Kasumi-1 (cell line): ENCODE data around the gene FKBP3.

Experiments
- DNase-seq, 2 experiments: peaks; one replicate each; lab custom pipeline; 2025; lab: John Stamatoyannopoulos, UW

The FKBP3 gene

DNA sequence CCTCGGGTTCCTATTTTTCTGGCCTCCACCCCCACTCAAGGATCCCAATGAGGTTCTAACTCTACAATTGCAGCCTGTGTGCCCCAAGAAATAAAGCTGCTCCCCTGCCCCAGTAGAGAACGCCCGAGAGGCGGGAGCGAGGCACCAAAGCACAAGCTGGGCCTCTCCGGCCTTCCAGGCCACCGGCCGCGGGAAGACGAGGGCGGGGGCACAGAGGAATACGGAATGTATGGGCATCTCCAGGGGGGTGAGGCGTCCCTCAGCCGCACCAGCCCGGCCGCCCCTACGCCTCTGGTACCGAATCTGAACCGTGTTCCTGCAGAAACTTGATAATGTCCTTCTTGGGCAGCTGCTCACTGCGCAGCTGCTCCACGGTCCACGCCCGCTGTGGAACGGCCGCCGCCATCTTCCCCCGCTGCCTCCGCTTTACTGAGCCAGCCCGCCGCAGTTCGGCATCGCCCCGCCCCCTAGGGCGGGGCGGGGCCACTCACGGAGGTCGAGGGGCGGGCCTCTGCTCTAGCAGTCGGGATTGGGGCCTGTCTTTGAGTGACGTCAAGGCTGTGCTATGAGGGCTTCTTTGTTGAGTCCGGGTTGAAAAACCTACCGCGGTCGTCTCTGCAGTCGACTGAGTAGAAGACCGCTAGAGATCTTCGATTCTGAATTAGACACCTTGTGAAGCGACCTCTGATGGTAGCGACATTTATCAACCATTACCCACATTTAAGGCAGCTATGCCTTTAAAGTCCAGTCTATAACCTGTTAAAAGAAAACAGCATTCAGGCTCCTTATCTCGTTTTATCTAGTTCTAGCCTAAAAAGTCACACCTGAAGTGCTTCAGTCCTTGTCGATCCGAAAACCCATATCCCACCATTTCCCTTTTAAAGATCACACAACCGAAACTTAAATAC lies at the start of gene FKBP3:
FKBP3 (minus strand) TSS at position 431 of the 908 bp plus-strand sequence; CDS start at position 406, 25 bp downstream.
- peak; percentile 97 to 99 for DNase-seq

DNA sequence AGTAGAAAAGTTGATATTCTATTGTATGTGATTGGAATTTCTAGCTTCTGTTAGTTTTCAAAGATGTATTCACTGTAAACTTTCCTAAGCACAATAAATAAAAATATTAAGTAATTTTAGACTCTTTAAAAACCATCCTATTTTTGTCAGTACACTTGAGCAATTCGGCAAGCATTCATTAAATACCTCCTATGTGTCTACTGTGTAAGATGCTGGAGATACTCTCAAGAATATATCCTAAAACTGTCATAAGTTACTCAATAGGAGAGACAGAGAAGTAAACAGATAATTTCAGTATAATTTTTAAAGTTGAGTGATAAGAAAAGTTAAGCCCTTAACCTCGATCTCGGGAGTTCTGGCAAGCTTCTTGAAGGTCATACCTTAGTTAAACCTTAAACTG lies 47.5 kb upstream of the FKBP3 start:
- DNase-seq: no peak

DNA sequence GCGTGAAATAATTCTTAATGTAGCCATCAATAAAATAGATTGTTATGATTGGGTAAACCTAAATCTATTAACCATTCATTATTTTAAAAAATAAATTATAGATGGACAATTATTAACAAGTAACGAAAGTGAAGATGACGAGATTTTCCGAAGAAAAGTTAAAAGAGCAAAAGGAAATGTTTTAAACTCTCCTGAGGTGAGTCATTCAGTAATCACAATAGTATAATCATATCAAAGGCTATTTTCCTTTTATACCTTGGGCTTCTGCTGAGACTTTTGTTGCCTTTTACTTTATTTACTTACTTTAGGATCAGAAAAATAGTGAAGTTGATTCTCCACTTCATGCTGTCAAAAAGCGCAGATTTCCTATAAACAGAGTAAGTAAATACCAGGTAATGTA lies 47.0 kb upstream of the FKBP3 start:
- DNase-seq: no peak

DNA sequence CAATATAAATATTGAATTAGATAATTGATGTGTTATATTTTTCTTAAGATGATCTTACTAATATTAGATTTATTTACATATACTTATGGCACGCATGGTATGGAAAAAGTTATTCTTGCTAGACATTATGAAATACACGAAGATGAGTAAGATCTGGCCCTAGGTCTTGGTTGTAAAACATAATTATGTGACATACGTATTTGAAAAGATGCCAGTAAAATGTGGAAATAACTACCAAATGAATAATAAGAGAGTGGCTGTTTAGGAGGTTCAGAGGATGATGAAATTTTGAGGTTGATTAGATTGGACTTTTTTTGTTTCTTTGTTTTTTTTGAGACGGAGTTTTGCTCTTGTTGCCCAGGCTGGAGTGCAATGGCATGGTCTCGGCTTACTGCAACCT lies 42.8 kb upstream of the FKBP3 start:
- no peak for DNase-seq

DNA sequence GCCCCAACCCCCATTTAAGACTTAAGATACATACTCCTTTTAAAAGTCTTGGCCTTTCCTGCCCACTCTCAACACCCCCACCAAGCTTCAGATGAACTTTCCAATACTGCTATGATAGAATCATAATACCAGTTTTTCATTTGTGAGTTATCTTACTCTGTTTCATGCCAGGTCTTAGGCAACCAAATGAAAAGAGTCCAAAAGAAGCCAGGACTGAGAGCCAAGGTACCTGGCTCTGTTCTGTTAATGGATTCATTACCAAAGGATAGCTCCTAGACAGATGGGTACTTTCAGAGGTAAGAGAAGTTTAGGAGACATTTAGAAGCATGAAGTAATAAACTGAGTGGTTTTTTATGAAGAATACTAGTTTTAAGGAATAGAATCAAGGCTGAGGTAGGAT lies 35.6 kb upstream of the FKBP3 start:
- no peak for DNase-seq

DNA sequence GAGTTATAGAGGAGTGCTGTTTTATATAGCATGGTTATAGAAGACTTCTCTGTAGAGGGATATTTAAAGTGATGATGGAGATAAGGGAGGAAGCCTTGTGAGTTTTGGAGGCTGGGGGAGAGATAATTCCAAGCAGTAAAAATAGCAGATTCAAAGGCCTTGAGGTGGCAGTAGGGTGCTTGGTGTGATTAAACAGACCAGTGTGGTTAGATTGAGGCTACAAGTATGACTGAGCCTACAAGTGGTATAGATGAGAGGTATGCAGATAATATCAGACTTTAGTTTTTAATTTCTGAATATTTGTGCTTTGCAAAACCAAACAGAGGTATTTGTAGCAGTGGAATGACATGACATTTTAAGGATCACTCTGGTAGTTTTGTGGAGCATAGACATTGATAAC lies 21.8 kb upstream of the FKBP3 start:
- peak in 1 of 2 experiments; percentile 34 for DNase-seq

DNA sequence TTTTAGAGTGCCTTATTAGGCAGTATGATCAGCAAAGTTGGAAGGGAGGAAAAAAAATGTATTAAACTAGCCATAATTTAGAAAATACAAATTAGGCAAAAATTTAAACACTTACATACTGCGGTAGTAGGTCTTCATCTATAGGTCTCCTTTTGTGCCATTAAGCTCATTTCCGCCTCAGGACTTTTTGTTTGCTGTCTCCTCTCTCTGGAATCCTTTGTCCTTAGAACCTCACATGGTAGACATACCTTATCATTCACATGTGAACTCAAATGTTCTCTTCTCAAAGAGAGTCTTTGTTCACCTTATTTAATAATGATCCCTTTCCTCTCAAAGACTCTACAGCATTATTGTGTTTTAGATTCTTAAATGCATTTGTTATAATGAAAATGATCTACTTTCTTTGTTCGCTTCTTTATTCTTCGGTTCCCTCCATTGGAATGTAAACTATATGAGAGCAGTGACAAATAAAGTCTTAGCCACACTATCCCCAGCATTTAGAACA lies 16.2 kb upstream of the FKBP3 start:
- DNase-seq: no peak

DNA sequence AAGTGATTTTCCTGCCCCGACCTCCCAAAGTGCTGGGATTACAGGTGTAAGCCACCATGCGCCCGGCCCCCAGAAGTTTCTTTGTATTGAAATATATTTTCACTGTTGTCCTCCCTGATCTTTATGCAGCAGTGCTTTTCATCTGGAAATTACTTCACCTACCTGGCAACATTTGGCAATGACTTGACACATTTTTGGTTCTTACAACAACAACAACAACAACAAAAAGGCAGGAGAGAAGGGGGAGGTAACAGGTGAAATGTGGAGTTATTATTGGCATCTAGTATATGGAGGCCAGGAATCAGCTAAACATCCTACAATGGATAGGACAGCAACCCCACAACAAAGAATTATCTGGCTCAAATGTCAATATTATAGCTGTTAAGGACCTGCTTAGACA lies 15.3 kb upstream of the FKBP3 start:
- DNase-seq: no peak

DNA sequence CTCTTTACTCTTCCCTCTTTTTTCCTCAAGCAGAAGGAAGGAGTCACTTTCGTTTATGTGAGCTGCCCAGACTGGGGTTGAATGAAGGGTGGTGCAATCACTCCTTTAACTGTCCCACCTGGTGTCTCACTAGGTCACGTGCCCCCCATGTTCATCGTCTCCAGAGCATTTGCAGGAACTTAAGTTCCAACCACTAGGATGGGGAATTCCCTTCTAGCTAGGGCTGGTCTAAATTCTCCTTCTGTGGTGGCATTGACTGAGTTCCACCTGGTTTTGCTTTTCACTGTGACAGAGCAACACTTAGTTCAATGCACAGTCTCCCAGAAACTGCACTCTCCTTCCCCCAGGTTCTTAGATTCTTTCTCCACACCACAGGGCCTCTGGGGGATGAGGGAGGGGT lies 10.9 kb upstream of the FKBP3 start:
- DNase-seq: no peak

DNA sequence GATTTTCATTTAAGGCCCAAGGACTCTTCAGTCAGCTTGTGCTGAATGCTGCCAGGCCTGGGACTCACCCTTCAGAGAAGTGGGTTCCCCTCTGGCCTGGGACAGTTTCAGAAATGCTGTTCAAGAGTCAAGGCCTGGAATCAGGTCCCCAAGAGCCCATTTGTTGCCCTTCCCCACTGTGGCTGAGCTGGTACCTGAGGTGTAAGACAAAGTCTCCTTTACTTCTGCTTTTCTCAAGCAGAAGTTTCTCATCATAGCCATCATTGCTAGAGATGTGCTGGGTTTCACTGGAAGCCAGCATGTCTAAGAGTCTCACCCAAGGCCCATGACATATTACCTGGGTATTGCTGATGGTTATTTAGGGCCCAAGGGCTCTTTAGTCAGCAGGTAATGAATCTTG lies 10.4 kb upstream of the FKBP3 start:
- DNase-seq: peak in 1 of 2 experiments; percentile 17

DNA sequence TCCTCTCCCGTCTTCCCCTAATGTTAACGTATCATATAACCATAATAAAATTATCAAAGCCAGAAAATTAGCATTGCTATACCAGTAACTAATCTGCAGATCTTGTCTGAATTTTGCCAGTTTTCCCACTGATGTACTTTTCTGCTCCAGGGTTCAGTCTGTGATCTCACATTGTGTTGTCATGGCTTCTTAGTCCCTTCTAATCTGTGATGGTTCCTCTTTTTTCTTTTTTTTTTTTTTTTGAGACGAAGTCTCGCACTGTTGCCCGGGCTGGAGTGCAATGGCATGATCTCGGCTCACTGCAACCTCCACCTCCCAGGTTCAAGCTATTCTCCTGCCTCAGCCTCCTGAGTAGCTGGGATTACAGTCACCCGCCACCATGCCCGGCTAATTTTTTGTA lies 7.8 kb upstream of the FKBP3 start:
- peak; percentile 24 to 30 for DNase-seq

DNA sequence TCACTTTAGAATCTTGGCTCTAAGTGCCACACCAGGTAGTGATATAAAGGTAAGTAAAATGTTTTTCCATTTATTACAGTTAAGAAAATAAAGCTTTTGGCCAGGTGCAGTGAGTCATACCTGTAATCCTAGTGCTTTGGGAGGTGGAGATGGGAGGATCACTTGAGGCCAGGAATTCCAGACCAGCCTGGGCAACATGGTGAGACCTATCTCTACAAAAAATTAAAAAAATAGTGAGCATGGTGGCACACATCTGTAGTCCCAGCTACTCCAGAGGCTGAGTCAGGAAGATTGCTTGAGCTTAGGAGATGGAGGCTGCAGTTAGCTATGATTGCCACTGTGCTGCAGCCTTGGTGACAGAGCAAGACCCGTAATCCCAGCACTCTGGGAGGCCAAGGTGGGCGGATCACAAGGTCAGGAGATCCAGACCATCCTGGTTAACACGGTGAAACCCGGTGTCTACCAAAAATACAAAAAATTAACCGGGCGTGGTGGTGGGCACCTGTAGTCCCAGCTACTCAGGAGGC lies 6.4 kb upstream of the FKBP3 start:
- DNase-seq: no peak

DNA sequence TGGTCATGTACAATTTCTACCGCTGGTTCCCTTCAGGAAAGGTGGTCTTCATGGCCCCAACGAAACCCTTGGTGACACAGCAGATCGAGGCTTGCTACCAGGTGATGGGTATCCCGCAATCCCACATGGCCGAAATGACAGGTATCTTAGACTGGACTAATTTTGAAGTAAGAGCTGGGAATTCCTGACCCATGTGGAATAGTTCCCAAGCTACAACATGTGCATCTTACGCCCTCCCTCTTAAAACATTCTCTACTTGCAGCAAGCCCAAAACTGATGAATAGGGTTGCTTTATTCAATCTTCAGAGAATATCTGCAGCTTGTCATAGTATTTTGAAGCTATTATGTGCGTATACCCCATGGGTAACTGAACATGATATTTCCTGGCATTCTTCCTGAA lies 2.1 kb upstream of the FKBP3 start:
- no peak for DNase-seq

DNA sequence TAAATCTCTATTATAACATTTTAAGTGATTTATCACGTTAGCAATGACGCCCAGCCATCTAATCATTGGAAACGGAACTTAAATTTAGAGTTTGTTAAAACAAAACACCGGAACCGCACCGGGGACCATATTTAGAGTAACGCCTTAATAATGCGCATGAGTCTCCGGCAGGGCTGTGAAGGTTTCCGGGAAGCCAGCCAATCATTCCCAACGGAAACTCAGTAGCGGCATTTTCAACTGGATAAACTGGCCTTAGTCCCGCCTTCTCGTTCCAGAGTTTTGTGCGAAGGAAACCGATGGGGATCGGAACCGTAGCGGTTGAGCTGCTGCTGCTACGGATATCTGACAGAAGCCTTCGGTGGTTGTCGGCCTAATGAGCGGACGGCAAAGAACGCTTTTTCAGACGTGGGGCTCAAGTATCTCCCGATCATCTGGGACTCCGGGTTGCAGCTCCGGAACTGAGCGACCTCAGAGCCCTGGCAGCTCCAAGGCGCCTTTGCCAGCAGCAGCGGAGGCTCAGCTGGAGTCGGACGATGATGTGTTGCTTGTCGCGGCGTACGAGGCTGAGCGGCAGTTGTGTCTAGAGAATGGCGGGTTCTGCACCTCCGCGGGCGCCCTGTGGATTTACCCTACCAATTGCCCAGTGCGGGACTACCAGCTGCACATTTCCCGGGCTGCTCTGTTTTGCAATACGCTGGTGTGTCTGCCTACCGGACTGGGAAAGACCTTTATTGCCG lies 1.5 kb upstream of the FKBP3 start, which contains the start of gene FANCM:
FANCM (plus strand) TSS at position 272 of the 737 bp plus-strand sequence; CDS start at position 374, 102 bp downstream.
- DNase-seq: peak; percentile 98

DNA sequence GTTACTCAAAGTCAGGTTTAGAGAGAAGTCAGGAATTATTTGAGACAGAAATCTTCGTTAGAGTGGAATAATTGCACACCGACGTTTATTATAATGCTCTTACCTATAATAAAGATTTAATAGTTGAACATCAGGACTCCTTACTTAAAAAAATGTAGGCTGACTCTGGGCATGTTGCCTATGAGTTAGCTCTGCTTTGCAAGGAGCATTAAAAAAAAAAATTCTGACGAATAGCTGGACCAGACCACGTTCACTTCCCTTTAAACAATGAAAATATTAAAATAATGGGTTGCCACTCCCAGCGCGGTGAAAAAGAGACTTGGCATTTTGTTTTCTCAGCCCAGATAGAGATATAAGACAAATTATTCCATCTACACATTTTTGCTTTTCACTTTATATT lies 875 bp upstream of the FKBP3 start:
- peak in 1 of 2 experiments; percentile 55 for DNase-seq

DNA sequence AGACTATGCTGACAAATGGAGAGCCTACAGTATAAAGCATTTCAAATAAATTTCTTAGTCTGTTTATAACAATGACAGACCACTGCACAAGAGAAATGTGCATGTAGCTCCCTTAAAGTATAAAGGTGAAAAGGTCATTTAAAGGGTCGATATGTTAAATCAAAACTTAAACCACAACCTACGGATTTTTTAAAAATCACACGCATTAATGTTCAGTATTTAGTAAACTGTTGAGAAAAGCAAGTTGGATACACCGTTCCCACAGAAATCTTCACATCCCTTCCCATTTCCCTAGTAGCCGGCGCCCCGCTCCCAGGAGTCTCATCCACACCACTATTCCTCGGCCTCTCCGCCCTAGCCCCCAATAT lies 614 bp downstream of the FKBP3 start:
- DNase-seq: peak in 1 of 2 experiments; percentile 51

DNA sequence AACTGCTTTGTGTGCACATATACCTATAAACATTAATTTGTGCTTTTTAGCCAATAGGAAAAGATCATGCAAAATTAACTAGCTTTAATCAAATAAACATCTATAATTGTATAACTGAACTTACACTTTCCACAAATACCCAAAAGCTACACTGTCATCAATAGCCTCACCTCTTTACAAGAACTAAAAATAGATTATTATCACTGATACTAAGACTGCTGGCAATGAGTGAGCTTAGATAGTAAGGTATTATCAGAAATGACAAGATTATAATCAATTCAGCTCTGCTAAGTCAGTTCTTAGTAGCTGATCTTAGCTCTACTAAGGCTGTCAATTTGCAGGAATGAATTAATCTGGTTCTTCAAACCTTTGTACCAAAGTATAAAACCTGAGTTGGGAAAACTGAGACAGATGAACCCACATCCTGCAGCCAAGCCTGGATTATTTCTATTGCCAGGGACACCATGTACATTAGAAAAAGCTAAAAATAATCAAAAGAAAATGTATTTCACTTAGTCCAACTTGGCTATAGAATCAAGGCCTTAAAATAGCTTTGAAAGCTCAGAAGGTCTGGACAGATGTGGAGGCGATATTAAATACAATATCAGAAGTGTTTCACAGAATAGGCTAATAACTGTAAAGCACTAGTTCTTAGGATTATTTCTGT lies 5.2 kb downstream of the FKBP3 start:
- DNase-seq: no peak

DNA sequence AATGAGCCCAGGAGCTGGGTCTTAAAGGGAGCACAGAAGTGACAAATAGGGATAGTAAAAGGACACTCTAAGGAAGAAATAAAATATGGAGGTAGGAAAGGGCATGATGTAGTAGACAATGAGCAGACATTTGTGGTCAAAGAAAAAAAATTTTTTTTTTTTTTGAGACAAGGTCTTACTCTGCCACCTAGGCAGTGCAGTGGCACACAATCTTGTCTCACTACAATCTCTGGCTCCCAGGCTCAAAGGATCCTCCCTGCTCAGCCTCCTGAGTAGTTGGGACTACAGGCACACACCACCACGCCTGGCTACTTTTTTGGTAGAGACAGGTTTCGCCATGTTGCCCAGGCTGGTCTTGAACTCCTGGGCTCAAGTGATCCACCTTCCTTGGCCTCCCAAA lies 8.5 kb downstream of the FKBP3 start:
- no peak for DNase-seq

DNA sequence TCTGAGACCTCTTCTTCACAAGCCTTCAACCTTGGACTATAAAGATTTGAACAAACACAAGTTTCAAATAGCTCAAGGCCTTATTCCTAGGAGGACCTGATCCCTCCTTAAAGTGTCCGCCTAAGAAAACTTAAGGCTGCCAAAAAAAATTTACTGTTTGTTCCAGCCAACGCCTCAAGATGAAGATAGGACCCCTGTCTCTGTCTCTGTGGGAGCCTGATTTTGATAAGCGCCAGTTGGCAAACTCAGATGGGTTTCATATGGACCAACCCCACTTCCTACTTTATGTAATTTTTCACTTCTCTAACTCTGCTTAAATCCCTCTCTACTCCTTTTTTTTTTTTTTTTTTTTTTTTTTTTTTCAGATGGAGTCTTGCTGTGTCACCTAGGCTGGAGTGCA lies 11.0 kb downstream of the FKBP3 start:
- no peak for DNase-seq

DNA sequence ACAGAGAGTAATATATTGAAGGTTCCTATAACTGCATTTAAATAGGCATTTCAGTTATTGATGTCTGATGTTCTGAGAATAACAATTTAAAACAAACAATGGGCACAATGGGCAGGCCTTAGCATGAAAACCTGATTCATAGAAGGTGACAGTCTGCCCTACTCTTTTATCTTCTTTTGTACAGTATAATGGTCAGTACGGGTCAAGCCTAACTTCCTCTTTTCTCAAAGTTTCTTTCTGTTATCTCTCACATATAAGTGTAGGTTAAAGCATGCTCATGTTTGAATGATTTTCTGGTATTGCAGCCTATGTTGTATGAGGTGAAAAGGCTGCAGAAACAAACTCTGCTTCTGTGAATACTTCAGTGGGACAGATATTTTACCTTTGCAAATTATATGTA lies 14.2 kb downstream of the FKBP3 start:
- no peak for DNase-seq

DNA sequence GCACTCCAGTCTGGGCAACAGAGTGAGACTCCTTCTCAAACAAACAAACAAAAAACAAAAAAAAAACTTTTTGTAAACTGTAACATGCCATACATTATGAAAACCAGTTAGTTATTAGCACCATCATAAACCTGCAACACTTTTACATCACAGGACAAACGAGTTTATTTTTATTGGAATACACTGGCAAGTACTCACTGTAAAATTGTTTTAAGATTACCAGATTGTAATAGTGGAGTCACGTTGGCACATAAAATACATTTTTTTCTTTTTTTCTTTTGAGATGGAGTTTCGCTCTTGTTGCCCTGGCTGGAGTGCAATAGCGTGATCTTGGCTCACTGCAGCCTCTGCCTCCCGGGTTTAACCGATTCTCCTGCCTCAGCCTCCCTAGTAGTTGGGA lies 15.7 kb downstream of the FKBP3 start:
- DNase-seq: no peak

DNA sequence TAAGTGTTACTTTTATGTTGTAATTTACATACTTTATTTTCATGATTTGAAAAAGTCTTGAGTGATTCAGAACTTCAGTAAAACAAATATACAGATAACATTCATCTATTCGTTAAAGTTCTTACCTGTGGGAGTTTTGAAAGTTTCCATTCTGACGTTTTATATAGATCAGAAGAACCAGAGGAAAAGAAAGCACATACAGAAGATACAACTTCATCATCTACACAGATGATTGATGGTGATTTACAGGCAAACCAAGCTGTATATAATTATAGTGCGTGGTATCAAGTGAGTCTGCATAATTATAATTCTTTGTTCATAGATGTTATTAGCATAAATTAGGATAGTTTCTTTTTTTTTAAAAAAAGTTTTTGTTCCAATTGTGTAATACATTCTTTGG lies 20.0 kb downstream of the FKBP3 start:
- DNase-seq: no peak
